GM21367 (cell line): ENCODE results near the gene GGPS1.
A peak's percentile ranks its signal among the peaks of the same experiment; 100 is the strongest.
"Not testable (repeated sequence)": the region's sequence is repeated elsewhere in the genome, so short reads cannot be mapped to it uniquely, and the experiment has no call there.

Source experiments
- ATAC-seq: cut with Tn5 transposase; IDR thresholded peaks from one replicate; pipeline ENCODE4 v1.9.1; 2021; ENCODE audit not compliant: unreplicated experiment

The GGPS1 gene

DNA sequence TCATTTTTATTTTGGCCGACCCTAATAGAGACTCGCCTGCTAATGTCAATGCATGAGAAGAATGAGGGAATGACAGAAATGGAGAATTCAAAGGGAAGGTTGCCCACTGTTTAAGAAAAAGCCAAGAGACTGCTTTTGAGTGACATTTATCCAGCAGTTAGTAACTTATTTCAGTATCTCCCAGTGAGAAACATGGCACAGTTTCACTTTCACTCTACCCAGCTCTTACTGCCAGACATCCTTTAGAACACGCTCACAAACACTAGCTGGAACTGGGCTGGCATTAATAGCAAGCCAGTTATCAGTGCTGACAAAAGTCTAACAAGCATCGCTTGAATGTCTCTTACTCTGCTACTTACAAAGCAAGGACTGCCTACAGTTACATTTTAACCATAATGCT is 8.5 kb downstream of the GGPS1 start:
- ATAC-seq: no peak

DNA sequence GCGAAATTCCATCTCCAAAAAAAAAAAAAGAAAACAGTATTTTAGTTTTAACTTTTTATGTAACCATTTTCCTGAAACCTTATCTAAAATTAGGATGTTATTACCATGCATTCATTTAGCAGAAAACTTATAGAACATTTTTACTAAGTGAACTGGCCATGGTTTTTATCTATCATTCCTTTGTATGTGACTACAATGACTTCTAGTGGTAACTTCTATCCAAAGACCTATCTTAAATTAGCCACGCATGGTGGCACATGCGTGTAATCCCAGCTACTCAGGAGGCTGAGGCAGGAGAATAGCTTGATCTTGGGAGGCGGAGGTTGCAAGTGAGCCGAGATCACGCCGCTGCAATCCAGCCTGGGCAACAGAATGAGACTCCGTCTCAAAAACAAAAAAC is 11.4 kb downstream of the GGPS1 start:
- no peak for ATAC-seq

DNA sequence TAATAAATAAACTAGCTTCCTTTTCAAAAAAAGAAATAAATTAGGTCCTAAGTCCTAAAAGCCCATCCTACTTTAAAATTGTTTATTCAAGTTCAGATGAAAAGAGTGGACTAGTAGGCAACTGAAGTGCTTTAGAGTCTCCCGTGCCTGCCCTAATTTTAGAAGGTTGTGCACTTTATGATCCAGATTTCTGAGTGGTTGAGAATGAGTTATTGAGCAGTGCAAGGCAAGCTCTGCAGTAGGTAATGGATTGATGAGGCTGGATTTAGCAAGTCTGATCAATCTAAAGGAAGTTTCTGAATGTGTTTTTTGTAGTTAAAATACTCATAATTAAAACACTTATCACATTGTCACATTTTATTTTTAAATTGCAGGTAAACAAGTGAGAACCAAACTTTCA is 13.0 kb downstream of the GGPS1 start:
- ATAC-seq: no peak

DNA sequence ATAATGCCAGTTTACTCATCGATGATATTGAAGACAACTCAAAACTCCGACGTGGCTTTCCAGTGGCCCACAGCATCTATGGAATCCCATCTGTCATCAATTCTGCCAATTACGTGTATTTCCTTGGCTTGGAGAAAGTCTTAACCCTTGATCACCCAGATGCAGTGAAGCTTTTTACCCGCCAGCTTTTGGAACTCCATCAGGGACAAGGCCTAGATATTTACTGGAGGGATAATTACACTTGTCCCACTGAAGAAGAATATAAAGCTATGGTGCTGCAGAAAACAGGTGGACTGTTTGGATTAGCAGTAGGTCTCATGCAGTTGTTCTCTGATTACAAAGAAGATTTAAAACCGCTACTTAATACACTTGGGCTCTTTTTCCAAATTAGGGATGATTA is 13.7 kb downstream of the GGPS1 start:
- no peak for ATAC-seq

DNA sequence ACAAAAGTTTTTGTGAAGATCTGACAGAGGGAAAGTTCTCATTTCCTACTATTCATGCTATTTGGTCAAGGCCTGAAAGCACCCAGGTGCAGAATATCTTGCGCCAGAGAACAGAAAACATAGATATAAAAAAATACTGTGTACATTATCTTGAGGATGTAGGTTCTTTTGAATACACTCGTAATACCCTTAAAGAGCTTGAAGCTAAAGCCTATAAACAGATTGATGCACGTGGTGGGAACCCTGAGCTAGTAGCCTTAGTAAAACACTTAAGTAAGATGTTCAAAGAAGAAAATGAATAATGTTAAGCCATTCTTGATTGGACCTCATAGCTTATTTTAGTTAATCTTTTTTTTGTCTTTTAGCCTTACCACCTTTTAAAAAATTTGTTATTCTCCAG is 14.1 kb downstream of the GGPS1 start:
- ATAC-seq: no peak

DNA sequence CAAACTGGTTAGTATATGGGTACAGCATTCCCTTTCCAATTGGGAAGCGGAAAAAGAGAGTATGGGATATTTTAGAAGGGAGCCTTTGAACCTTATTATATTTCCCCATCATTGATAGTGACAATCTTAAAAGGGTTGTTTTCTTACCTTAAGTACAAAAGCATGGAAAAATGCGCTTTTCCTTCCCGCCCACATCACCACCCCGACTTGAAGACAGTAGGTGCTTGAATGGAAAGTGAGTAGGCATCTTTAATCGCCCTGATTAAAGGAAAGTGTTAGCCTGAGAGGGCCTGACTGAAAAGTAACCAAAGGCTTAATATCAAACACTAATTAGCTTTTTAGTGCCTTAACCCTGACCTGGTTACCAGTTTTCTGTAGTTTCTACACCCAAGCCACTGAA is 15.4 kb downstream of the GGPS1 start:
- ATAC-seq: no peak

DNA sequence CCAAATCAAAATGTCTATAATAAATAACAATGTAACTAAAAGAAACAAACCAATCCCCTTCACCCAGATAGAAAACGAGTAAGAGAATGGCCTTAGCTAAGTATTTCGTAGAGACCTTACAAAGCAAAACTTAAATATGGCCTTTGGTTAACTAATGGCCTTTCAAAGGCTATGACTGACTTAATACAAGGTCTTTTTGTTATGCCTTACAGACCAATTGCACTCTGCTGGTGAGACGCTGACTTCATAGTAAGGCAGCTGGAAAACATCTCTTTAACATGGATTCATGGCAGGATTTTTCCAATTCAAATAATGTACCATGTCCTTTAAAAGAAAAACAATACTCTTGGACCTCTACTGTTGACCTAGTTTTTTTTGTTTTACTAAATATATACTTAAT is 23.1 kb downstream of the GGPS1 start:
- no peak for ATAC-seq

DNA sequence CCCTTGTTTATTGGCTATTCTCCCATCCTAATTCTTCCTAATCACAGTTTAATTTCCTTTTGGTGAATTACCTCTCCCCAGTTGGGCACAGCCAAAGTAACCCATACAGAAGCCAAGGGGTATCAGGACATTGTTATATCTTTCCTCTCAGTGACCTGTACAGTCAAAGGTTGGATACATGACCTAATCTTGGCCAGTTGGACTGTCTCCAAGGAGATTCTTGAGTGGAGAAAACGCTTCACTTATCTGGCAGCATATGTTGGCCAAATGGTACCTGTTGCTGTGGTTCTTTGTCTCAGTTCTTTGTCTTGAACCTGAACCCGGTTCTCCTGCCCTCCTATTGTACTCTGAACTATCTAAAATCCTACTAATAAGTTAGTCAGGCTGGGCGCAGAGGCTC is 23.5 kb downstream of the GGPS1 start:
- no peak for ATAC-seq

DNA sequence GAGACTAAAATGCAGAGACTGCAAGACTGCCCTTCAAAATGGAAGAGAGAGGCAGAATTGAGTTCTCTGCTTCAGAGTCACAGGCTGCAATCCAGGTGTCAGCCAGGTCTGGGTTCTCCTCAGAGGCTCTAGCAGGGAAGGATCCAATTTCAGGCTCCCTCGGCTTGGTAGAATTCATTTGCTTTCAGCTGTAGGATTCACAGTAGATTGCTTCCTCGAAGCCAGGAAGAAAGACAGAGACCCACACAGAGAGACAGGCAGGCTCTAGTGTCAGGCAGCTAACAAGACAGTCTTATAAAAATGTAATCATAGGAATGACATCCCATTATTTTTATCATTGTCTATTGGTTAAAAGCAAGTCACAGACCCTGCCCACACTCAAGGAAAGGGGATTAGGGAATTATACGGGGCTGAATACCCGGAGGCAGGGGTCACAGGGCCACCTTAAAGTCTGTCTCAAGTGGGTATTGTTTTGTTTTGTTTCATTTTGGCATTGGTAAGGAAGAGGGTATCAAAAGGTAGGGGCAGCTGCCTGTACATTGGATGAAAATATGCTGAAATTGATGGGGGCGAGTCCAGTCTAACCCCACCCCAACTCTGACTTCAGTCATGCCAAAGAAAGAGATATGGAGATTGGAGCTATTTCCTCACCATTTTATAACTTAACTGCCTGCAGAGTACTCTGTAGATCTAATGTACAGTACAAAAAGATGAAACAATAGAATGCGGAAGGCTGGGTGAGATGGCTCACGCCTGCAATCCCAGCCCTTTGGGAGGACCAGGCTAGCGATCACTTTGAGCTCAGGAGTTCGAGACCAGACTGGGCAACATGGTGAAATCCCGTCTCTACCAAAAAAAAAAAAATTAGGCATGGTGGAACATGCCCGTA is 29.4 kb downstream of the GGPS1 start:
- no peak for ATAC-seq

DNA sequence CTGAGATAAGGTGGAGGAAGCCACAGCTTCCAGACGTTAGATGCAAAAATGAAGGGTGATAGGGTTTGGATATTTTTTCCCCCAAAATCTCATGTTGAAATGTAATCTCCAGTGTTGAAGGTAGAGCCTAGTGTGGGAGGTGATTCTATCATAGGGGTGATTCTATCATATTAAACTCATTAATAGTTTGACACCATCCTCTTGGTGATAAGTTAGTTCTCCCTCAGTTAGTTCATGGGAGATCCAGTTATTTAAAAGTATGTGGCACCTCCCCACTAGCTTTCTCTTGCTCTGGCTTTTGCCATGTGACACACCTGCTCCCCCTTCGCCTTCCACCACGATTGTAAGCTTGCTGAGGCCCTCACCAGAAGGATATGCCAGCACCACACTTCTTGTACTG is 30.5 kb downstream of the GGPS1 start:
- no peak for ATAC-seq

DNA sequence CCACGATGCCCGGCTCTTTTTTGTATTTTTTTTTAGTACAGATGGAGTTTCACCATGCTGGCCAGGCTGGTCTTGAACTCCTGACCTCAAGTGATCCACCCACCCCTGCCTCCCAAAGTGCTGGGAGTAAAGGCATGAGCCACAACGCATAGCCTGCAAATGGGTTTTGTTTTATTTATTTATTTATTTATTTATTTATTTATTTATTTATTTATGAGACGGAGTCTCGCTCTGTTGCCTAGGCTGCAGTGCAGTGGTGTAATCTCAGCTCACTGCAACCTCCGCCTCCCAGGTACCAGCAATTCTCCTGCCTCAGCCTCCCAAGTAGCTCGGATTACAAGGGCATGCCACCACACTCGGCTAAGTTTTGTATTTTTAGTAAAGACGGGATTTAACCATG is 35.8 kb downstream of the GGPS1 start:
- ATAC-seq: not testable (repeated sequence)

DNA sequence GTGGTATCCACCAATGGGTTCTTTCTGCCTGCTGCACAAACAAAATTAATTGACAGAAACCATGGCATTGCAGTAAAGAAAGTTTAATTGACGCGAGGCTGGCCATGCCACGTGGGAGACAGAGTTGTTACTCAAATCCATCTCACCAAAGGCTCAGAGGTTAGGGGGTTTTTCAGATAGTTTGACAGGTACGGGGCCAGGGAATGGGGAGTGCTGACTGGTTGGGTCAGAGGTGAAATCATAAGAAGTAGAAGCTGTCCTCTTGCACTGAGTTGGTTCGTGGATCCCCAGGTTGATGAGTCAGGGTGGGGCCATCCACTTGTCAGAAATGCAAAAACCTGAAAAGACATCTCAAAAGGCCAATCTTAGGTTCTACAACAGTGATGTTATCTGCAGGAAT is 37.9 kb downstream of the GGPS1 start:
- no peak for ATAC-seq

DNA sequence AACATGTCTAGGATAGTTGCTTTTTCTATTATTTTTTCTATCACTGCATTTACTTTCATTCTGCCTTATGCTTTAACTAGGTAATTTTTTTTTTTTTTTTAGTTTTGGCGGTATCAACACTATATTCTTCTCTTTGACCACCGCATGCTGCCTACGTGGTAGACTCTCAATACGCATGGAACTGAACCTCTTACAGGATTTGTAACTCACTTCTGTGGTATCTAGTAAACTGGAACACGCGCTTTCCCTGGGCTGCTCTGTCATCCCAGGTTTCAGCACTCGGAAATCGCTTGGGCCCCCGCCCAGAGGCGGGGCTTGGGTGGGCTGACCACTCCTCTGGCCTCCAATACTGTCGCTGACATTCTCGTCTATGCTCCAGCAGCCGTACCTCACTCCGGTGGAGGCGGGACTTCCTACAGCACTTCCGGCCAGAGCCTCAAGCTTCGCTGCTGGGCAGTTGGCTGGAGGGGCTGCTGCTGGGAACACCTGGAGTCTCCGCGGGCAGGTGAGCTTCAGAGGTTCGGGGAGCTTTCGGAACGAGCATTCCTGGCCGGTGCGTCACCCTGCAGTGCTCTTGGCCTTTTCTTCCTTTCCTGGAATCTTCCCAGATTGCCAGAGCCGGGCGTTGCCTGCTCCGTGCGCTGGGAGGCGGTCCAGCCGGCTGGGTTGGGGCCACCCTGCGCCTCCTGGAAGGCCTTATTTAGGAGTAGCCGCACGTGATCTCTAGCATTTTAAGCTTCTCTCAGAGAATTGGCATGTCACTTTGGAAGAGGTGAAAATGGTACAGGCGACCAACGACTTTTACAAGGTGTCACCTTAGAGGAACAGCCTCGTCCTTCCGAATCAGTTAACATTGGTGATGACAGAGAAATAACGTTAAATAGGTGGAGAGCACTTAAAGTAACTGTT is 38.9 kb downstream of the GGPS1 start, which contains the start of gene TBCE:
TSS of gene TBCE (plus strand) at position 428 of the 909 bp plus-strand sequence. CDS start 12,623 bp downstream, outside the sequence.
- ATAC-seq: peak; percentile 100

DNA sequence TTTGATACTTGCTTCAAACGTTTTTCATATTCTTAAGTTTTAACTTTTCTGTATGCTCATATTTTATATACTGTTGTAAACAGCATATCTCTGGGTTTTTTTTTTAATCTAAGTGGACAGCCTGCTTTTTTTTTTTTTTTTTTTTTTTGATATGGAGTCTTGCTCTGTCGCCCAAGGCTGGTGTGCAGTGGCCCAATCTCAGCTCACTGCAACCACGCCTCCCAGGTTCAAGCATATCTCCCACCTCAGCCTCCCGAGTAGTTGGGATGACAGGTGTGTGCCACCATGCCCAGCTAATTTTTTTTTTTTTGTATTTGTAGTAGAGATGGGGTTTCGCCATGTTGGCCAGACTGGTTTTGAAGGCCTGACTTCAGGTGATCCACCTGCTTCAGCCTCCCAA is 40.1 kb downstream of the GGPS1 start:
- no peak for ATAC-seq

DNA sequence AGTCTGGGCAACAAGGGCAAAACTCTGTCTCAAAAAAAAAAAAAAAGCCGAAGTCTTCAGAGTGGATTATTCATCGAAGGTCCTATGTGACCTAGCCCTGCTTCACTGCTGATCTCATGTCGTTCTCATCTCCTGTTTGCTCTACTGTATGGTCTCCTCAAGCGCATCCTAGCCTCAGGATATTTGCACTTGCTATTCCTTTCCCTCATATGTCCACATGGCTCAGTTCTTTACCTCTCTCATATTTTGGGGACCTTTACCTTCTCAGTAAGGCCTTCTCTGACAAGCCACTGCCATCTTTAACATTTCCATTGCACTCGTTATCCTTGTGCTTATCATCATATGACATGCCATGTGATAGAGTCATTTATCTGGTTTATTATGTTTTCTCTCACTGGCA is 41.4 kb downstream of the GGPS1 start:
- no peak for ATAC-seq

DNA sequence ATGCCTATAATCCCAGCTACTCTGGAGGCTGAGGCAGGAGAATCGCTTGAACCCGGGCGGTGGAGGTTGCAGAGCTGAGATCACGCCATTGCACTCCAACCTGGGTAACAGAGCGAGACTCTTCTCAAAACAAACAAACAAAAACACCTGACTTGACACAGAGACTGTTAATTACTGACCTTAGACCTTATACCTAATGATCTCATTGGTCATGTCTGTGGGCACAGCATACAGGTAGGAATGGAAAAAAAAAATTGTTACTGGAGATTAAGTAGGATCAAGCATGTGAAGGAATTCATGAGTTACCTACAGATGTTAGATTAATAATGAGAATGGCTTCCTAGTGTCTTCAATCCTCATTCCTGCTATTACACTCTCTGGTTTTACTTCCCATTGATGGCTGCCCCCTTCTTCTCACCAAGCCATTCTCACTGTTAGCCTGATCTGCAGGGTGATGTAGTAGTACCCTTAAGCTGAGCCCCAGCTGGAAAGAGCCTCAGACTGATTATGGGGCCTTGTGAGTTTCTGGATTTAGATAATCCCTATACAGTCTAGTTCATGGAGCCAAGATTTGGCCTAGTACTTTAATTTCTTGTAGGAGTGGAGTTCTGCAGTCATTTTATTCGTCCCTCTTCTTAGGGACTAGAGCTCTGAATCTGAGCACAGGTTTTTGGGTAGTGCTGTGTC is 47.7 kb downstream of the GGPS1 start:
- no peak for ATAC-seq

DNA sequence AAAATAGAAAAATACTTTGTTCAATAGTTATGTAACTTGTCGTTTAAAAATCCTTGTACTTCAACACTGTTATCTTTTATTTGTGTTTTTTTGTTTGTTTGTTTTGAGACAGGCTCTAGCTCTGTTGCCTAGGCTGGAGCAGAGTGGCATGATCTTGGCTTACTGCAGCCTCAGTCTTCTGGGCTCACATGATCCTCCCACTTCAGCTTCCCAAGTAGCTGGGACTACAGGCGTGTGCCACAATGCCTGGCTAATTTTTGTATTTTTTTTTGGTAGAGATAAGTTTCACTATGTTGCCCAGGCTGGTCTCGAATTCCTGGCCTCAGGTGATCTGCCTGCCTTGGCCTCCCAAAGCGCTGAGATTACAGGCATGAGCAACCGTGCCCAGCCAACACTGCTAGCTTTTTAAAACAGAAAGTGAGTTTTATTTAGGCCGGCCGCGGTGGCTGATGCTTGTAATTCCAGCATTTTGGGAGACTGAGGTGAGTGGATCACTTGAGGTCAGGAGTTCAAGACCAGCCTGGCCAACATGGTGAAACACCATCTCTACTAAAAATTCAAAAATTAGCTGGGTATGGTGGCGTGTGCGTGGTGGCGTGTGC is 49.9 kb downstream of the GGPS1 start:
- ATAC-seq: not testable (repeated sequence)

DNA sequence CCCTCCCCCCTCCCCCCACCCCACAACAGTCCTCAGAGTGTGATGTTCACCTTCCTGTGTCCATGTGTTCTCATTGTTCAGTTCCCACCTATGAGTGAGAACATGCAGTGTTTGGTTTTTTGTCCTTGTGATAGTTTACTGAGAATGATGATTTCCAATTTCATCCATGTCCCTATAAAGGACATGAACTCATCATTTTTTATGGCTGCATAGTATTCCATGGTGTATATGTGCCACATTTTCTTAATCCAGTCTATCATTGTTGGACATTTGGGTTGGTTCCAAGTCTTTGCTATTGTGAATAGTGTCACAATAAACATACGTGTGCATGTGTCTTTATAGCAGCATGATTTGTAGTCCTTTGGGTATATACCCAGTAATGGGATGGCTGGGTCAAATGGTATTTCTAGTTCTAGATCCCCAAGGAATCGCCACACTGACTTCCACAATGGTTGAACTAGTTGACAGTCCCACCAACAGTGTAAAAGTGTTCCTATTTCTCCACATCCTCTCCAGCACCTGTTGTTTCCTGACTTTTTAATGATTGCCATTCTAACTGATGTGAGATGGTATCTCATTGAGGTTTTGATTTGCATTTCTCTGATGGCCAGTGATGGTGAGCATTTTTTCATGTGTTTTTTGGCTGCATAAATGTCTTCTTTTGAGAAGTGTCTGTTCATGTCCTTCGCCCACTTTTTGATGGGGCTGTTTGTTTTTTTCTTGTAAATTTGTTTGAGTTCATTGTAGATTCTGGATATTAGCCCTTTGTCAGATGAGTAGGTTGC is 53.8 kb downstream of the GGPS1 start:
- ATAC-seq: not testable (repeated sequence)

DNA sequence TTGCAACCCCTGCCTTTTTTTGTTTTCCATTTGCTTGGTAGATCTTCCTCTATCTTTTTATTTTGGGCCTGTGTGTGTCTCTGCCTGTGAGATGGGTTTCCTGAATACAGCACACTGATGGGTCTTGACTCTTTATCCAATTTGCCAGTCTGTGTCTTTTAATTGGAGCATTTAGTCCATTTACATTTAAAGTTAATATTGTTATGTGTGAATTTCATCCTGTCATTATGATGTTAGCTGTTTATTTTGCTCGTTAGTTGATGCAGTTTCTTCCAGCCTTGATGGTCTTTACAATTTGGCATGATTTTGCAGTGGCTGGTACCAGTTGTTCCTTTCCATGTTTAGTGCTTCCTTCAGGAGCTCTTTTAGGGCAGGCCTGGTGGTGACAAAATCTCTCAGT is 57.3 kb downstream of the GGPS1 start:
- ATAC-seq: not testable (repeated sequence)

DNA sequence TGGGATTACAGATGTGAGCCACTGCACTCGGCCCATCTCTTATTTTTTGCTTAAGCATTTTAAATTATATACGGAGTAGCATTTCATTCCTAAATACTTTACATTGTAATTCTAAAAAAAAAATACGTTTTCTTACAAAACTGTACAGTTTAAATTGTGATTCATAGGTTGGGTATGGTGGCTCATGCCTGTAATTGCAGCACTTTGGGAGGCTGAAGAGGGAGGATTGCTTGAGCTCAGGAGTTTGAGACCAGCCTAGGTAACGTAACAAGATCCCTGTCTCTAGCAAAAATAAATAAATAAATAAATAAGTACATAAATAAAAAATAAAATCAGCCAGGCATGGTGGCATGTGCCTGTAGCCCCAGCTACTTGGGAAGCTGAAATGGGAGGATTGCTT is 63.5 kb downstream of the GGPS1 start:
- no peak for ATAC-seq
